Measurements from ENCODE around the gene CLIC4. TPM values are rescaled to one million over a fixed set of nuclear protein-coding genes. Genes with fewer than 3 reads are reported as not detected.

The CLIC4 gene
- total and polyA plus RNA-seq, 9 of the 15 experiments (the other 6 are each of a cell fraction or from before 2014, with no cell fraction given), result 16.0 to 67.5 (median 38.4) TPM

DNA sequence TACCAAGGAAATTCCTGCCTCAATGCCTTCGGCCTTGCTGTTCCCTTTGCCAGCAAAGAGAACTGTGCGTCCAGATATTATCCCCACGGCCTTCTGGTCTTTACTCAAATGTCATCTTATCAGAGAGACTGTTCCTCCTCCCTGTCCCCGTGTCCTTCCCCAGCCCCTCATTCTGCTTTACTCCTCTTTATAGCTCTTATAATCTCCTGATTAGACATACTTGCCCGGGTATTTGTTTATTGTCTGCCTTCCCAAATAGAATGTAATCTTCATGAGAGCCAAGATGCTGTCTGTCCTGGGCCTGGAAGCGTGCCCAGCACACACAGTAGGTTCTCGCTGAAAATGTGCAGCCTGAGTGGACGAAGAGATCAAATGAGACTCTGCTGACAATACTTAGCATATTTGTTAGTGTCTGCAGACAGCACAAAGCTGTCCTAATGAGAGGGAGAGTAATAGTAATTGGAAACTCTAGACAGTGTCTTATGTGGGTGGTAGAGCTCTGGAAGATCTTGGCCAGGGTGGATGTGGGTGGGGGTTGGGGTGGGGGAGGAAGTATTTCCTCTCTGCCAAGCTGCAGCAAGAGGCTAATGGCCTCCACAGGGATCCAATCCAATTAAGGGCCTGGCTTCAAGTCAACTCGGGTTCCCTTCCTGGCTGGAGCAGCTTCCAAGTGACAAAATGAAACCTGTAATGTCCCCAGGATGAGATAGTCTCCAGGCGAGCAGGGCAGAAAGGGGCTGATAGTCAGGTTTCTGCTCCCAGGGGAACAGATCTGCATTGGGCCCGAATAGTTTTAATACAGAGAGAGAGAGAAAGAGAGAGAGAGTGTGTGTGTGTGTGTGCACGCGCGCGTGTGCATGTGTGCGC is 9.5 kb upstream of the CLIC4 start (continued):
- TF ChIP-seq, protein P1, sequence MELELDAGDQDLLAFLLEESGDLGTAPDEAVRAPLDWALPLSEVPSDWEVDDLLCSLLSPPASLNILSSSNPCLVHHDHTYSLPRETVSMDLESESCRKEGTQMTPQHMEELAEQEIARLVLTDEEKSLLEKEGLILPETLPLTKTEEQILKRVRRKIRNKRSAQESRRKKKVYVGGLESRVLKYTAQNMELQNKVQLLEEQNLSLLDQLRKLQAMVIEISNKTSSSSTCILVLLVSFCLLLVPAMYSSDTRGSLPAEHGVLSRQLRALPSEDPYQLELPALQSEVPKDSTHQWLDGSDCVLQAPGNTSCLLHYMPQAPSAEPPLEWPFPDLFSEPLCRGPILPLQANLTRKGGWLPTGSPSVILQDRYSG (tag; conservative IDR thresholded peaks at IDR 0.05; ENCODE audit: low read depth), result no peak
- TF ChIP-seq MEIS2 (IDR thresholded peaks at IDR 0.05; ENCODE audit: partially characterized antibody) (peak; percentile 29), OTX1 (CRISPR knock-in tag; IDR thresholded peaks at IDR 0.05) (no peak), PTRF (tag; IDR thresholded peaks at IDR 0.05) (no peak), L3MBTL2 (IDR thresholded peaks at IDR 0.05) (no peak; the same call in 1 of the 2 replicates), ZNF12 (CRISPR knock-in tag; IDR thresholded peaks at IDR 0.05) (no peak), KLF16 (IDR thresholded peaks at IDR 0.05) (no peak), KDM4B (IDR thresholded peaks at IDR 0.05; ENCODE audit: borderline replicate concordance in 2 of 2, low read depth in 1 of 2) (no peak), HNRNPK (IDR thresholded peaks at IDR 0.05; ENCODE audit: low read depth, low read length, poor library complexity, severe bottlenecking) (no peak), ZNF184 (CRISPR knock-in tag; IDR thresholded peaks at IDR 0.05) (no peak), NFYB (IDR thresholded peaks at IDR 0.05; ENCODE audit: extremely low read depth, insufficient read length) (no peak), ZNF583 (CRISPR knock-in tag; IDR thresholded peaks at IDR 0.05) (no peak), SPI1 (IDR thresholded peaks at IDR 0.05; ENCODE audit: borderline replicate concordance, low read depth, low read length) (0 out of 2 replicates have a peak, but pooled peaks have one; percentile 8), PCBP1 (IDR thresholded peaks at IDR 0.05; ENCODE audit: low read depth, low read length, poor library complexity, severe bottlenecking) (no peak), ZNF668 (CRISPR knock-in tag; IDR thresholded peaks at IDR 0.05) (no peak), HDGF (IDR thresholded peaks at IDR 0.05) (no peak), SMARCE1 (IDR thresholded peaks at IDR 0.05) (peak; percentile 37; the same call in 1 of the 2 replicates), ZNF76 (CRISPR knock-in tag; IDR thresholded peaks at IDR 0.05; ENCODE audit: borderline replicate concordance) (no peak), CTBP1 (IDR thresholded peaks at IDR 0.05; ENCODE audit: borderline replicate concordance) (no peak), FOXA1 (IDR thresholded peaks at IDR 0.05; ENCODE audit: borderline replicate concordance) (no peak)
- TF ChIP-seq, protein P2, sequence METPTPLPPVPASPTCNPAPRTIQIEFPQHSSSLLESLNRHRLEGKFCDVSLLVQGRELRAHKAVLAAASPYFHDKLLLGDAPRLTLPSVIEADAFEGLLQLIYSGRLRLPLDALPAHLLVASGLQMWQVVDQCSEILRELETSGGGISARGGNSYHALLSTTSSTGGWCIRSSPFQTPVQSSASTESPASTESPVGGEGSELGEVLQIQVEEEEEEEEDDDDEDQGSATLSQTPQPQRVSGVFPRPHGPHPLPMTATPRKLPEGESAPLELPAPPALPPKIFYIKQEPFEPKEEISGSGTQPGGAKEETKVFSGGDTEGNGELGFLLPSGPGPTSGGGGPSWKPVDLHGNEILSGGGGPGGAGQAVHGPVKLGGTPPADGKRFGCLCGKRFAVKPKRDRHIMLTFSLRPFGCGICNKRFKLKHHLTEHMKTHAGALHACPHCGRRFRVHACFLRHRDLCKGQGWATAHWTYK (CRISPR knock-in tag; IDR thresholded peaks at IDR 0.05), result no peak
- TF ChIP-seq, protein P3, sequence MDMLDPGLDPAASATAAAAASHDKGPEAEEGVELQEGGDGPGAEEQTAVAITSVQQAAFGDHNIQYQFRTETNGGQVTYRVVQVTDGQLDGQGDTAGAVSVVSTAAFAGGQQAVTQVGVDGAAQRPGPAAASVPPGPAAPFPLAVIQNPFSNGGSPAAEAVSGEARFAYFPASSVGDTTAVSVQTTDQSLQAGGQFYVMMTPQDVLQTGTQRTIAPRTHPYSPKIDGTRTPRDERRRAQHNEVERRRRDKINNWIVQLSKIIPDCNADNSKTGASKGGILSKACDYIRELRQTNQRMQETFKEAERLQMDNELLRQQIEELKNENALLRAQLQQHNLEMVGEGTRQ (CRISPR knock-in tag; IDR thresholded peaks at IDR 0.05), result no peak
- TF ChIP-seq, protein P4, sequence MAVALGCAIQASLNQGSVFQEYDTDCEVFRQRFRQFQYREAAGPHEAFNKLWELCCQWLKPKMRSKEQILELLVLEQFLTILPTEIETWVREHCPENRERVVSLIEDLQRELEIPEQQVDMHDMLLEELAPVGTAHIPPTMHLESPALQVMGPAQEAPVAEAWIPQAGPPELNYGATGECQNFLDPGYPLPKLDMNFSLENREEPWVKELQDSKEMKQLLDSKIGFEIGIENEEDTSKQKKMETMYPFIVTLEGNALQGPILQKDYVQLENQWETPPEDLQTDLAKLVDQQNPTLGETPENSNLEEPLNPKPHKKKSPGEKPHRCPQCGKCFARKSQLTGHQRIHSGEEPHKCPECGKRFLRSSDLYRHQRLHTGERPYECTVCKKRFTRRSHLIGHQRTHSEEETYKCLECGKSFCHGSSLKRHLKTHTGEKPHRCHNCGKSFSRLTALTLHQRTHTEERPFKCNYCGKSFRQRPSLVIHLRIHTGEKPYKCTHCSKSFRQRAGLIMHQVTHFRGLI (CRISPR knock-in tag; IDR thresholded peaks at IDR 0.05), result no peak
- TF ChIP-seq, protein P5, sequence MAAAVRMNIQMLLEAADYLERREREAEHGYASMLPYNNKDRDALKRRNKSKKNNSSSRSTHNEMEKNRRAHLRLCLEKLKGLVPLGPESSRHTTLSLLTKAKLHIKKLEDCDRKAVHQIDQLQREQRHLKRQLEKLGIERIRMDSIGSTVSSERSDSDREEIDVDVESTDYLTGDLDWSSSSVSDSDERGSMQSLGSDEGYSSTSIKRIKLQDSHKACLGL (CRISPR knock-in tag; IDR thresholded peaks at IDR 0.05; ENCODE audit: borderline replicate concordance, poor library complexity, severe bottlenecking), result no peak

All from K562 (cell line).